Stimulated activated CD4-positive, alpha-beta T cell treated with anti-CD3 and anti-CD28 coated beads, Interleukin-12 subunit alpha, Interleukin-12 subunit beta, amount 100 ng/mL, for 48 hours (primary cell): ENCODE data around the gene CD81.
A peak's percentile ranks its signal among the peaks of the same experiment; 100 is the strongest.
"Not testable (repeated sequence)": the region's sequence is repeated elsewhere in the genome, so short reads cannot be mapped to it uniquely, and the experiment has no call there.

Experiments
- DNase-seq, 3 donors: peaks; one replicate each; pipeline ENCODE4 v3.0.0-alpha.2; 2020; ENCODE audit warnings: low read depth in 2 of 3, low spot score in 1 of 3

Gene CD81

GRCh38 chr11:2376751-2377451, at the start of gene CD81:
TSS of gene CD81 (plus strand) at chr11:2377310. CDS start at chr11:2377550, 240 bp downstream.
- peak; percentile 29 to 47 (median 42) for DNase-seq

GRCh38 chr11:2328021-2328420, 49.1 kb upstream of the CD81 start:
- DNase-seq = no peak

GRCh38 chr11:2328656-2329354, 48.3 kb upstream of the CD81 start:
- no peak for DNase-seq

GRCh38 chr11:2329551-2329950, 47.6 kb upstream of the CD81 start:
- DNase-seq = no peak

GRCh38 chr11:2330696-2331095, 46.4 kb upstream of the CD81 start:
- no peak for DNase-seq

GRCh38 chr11:2331404-2331803, 45.7 kb upstream of the CD81 start:
- DNase-seq = no peak

GRCh38 chr11:2332569-2332968, 44.5 kb upstream of the CD81 start:
- not testable (repeated sequence) for DNase-seq

GRCh38 chr11:2333486-2334205, 43.5 kb upstream of the CD81 start:
- DNase-seq = not testable (repeated sequence)

- DNase-seq = not testable (repeated sequence)
These were observed 41.8 kb upstream of the CD81 start for GRCh38 chr11:2335286-2335685.

GRCh38 chr11:2338760-2339159, 38.4 kb upstream of the CD81 start:
- not testable (repeated sequence) for DNase-seq

GRCh38 chr11:2342557-2342956, 34.6 kb upstream of the CD81 start:
- DNase-seq = no peak

- no peak for DNase-seq
These were observed 34.1 kb upstream of the CD81 start for GRCh38 chr11:2342981-2343380.

GRCh38 chr11:2343502-2343901, 33.6 kb upstream of the CD81 start:
- DNase-seq = no peak

GRCh38 chr11:2345050-2345449, 32.1 kb upstream of the CD81 start:
- no peak for DNase-seq

GRCh38 chr11:2346014-2346413, 31.1 kb upstream of the CD81 start:
- no peak for DNase-seq

- no peak for DNase-seq
These were observed 30.4 kb upstream of the CD81 start for GRCh38 chr11:2346586-2347307.

GRCh38 chr11:2347308-2347830, 29.7 kb upstream of the CD81 start:
- no peak for DNase-seq

- DNase-seq = no peak
These were observed 28.1 kb upstream of the CD81 start for GRCh38 chr11:2348986-2349385.

GRCh38 chr11:2351701-2352100, 25.4 kb upstream of the CD81 start:
- no peak for DNase-seq

- no peak for DNase-seq
These were observed 24.7 kb upstream of the CD81 start for GRCh38 chr11:2352420-2352819.

- DNase-seq = no peak
These were observed 22.0 kb upstream of the CD81 start for GRCh38 chr11:2355000-2355644.
